ENCODE data around the gene HECTD4. TPM values are rescaled to one million over a fixed set of nuclear protein-coding genes. Genes with fewer than 3 reads are reported as not detected.
"Not testable (repeated sequence)": the region's sequence is repeated elsewhere in the genome, so short reads cannot be mapped to it uniquely, and the experiment has no call there.

The HECTD4 gene
- total RNA-seq, 1 donor, result 29.0 TPM

DNA sequence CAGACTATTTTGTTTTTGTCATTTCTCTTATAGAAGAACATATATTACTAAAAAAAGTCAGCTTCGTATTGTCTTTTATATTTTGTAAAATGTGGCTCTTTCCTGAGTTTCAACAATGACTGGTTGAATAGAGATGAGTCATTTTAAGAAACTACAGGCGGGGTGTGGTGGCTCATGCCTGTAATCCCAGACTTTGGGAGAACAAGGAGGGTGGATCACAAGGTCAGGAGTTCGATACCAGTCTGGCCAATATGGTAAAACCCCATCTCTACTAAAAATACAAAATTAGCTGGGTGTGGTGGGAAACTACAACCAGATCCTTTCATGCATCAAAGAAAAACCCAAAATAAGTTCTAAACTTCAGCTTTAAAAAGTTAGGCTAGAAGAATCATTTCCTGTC is 28.8 kb downstream of the HECTD4 start:
- Histone ChIP-seq H3K4me1 (ENCODE audit: insufficient read depth, low read length) (peaks cover 12% of the 10 kb centered on the region), H3K27ac (ENCODE audit: low read depth, low read length) (no peak overlapping the region), H2AFZ (ENCODE audit: low read length) (no peak overlapping the region), H3K4me2 (ENCODE audit: insufficient read depth, low read length) (no peak overlapping the region), H3K4me3 (ENCODE audit: insufficient read depth, low read length) (no peak overlapping the region), H3K36me3 (ENCODE audit: insufficient read depth, low read length) (no peaks in the 10 kb centered on the region), H3K9me3 (ENCODE audit: low read depth, low read length) (no peaks in the 10 kb centered on the region), H3K79me2 (ENCODE audit: insufficient read depth, low read length) (peaks cover 50% of the 10 kb centered on the region), H4K20me1 (ENCODE audit: insufficient read depth, low read length) (peaks cover 37% of the 10 kb centered on the region), H3K27me3 (ENCODE audit: insufficient read depth, low read length) (no peaks in the 10 kb centered on the region)
- TF ChIP-seq, protein P1, sequence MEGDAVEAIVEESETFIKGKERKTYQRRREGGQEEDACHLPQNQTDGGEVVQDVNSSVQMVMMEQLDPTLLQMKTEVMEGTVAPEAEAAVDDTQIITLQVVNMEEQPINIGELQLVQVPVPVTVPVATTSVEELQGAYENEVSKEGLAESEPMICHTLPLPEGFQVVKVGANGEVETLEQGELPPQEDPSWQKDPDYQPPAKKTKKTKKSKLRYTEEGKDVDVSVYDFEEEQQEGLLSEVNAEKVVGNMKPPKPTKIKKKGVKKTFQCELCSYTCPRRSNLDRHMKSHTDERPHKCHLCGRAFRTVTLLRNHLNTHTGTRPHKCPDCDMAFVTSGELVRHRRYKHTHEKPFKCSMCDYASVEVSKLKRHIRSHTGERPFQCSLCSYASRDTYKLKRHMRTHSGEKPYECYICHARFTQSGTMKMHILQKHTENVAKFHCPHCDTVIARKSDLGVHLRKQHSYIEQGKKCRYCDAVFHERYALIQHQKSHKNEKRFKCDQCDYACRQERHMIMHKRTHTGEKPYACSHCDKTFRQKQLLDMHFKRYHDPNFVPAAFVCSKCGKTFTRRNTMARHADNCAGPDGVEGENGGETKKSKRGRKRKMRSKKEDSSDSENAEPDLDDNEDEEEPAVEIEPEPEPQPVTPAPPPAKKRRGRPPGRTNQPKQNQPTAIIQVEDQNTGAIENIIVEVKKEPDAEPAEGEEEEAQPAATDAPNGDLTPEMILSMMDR (IDR thresholded peaks at IDR 0.05; ENCODE audit: extremely low read depth, low read depth, low read length), result no peak
- no peak for DNase-seq (ENCODE audit: insufficient read length, low spot score, missing footprints)

DNA sequence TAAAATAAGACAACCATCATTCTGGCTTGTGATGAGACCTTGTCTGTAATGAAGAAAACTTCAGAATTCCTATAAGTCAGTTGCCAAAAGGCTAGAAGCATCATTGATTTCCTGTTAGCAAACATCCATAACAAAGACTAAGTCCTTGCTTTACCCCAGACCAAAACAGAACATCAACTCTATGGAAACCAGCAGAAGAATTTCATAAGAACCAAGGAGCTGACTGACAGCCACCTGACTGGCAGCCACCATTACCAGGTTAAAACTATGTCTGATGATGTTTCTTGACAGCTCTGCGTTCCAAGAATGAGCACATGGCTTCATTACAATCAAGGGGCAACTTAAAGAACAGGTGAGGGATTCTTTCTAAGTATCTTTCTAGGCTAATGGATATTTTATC is 29.3 kb downstream of the HECTD4 start:
- Histone ChIP-seq H3K4me3 (ENCODE audit: insufficient read depth, low read length) (no peak overlapping the region), H3K36me3 (ENCODE audit: insufficient read depth, low read length) (no peaks in the 10 kb centered on the region), H3K27me3 (ENCODE audit: insufficient read depth, low read length) (no peaks in the 10 kb centered on the region), H4K20me1 (ENCODE audit: insufficient read depth, low read length) (peaks cover 38% of the 10 kb centered on the region), H3K27ac (ENCODE audit: low read depth, low read length) (no peak overlapping the region), H2AFZ (ENCODE audit: low read length) (no peak overlapping the region), H3K79me2 (ENCODE audit: insufficient read depth, low read length) (peaks cover 51% of the 10 kb centered on the region), H3K4me2 (ENCODE audit: insufficient read depth, low read length) (no peak overlapping the region), H3K4me1 (ENCODE audit: insufficient read depth, low read length) (peaks cover 12% of the 10 kb centered on the region), H3K9me3 (ENCODE audit: low read depth, low read length) (no peaks in the 10 kb centered on the region)
- DNase-seq (ENCODE audit: insufficient read length, low spot score, missing footprints), result no peak
- TF ChIP-seq, protein P1 (IDR thresholded peaks at IDR 0.05; ENCODE audit: extremely low read depth, low read depth, low read length), result no peak

DNA sequence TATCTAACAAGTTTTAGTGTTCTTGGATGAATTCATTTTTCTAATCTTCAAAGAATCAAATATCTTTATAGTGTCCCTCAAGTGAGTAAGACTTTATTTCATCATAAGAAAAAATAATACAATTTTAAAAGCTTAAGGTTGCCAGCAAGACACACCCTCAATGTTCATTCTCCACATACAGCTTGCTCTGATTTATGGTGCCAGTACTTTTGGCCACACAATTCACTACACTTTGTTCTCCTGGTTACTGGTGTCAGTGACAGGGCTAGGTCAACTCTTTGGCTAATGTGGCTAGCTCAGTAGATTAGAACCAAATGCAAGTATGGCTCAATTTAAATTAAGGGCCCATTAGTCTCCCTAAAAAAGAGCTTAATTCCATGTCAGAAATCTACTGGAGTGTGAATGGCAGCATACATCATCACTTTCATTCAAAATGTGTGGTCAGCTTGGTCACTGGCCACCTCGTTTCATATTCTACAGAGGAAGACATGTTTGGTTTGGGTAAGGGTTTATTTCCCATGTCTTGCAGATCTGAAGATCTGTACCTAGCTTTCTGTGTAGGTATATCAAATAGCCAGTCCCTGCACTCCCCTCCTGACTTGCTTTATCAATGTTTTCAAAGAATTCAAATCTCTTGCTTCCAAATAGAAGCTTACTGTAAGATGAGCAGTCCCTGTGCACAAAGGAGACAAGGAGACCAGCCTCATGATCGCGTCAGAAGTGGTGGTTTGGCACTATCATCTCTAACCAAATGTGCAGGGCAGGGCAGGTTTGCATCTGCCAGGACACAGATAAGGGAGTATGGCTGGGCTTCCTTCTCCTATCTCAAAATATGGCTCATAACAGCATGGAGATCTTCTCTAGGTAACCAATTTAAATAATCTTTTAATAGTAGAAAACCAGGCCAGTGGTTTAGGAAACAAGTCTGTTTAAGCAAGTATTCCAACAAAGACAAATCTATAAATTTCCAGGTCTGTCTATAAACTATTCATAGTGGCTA is 31.3 kb downstream of the HECTD4 start:
- Histone ChIP-seq H3K79me2 (ENCODE audit: insufficient read depth, low read length) (peaks cover 54% of the 10 kb centered on the region), H3K36me3 (ENCODE audit: insufficient read depth, low read length) (no peaks in the 10 kb centered on the region), H3K27ac (ENCODE audit: low read depth, low read length) (no peak overlapping the region), H3K4me2 (ENCODE audit: insufficient read depth, low read length) (no peak overlapping the region), H3K4me1 (ENCODE audit: insufficient read depth, low read length) (peaks cover 12% of the 10 kb centered on the region), H4K20me1 (ENCODE audit: insufficient read depth, low read length) (peaks cover 55% of the 10 kb centered on the region), H3K9me3 (ENCODE audit: low read depth, low read length) (no peaks in the 10 kb centered on the region), H3K4me3 (ENCODE audit: insufficient read depth, low read length) (no peak overlapping the region), H2AFZ (ENCODE audit: low read length) (no peak overlapping the region), H3K27me3 (ENCODE audit: insufficient read depth, low read length) (no peaks in the 10 kb centered on the region)
- TF ChIP-seq, protein P1 (IDR thresholded peaks at IDR 0.05; ENCODE audit: extremely low read depth, low read depth, low read length), result no peak
- no peak for DNase-seq (ENCODE audit: insufficient read length, low spot score, missing footprints)

DNA sequence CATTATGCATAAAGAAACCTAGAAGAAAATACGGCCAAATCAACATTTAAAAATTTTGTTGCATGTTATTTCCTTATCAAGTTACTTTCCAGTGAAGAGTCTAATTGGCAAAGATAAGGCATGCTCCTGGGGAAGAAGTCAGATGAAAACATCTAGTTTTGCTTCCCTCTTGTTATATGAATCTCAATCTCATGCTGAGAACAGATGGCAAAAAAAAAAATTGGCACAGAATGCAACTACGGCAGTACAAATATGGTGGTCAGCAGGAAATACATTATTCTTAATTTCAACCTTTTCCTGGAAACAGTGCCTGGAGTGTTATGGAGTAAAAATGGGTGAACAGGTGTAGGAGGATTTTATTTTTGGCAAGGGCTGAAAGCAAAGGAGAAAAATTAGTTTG is 32.8 kb downstream of the HECTD4 start:
- H3K4me1 ChIP-seq (ENCODE audit: insufficient read depth, low read length), result peaks cover 12% of the 10 kb centered on the region
- H3K27me3 ChIP-seq (ENCODE audit: insufficient read depth, low read length), result no peaks in the 10 kb centered on the region
- TF ChIP-seq, protein P1 (IDR thresholded peaks at IDR 0.05; ENCODE audit: extremely low read depth, low read depth, low read length), result no peak
- no peak overlapping the region for H3K4me2 ChIP-seq (ENCODE audit: insufficient read depth, low read length)
- no peak overlapping the region for H2AFZ ChIP-seq (ENCODE audit: low read length)
- no peak overlapping the region for H3K4me3 ChIP-seq (ENCODE audit: insufficient read depth, low read length)
- H3K9me3 ChIP-seq (ENCODE audit: low read depth, low read length), result no peaks in the 10 kb centered on the region
- peaks cover 59% of the 10 kb centered on the region for H4K20me1 ChIP-seq (ENCODE audit: insufficient read depth, low read length)
- no peak for DNase-seq (ENCODE audit: insufficient read length, low spot score, missing footprints)
- H3K79me2 ChIP-seq (ENCODE audit: insufficient read depth, low read length), result peaks cover 60% of the 10 kb centered on the region
- H3K27ac ChIP-seq (ENCODE audit: low read depth, low read length), result no peak overlapping the region
- no peaks in the 10 kb centered on the region for H3K36me3 ChIP-seq (ENCODE audit: insufficient read depth, low read length)

DNA sequence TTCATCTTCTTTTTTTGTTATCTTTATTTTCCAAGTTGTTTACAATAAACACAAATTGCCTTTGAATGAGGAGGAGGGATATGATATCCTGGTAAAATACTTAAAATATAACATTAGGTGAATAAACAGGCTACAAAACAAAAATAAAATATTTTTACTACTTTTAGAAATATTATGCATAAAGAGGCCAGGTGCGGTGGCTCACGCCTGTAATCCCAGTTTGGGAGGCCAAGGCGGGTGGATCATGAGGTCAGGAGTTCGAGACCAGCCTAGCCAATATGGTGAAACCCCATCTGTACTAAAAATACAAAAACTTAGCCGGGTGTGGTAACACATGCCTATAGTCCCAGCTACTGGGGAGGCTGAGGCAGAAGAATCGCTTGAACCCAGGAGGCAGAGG is 33.3 kb downstream of the HECTD4 start:
- not testable (repeated sequence) for H3K9me3 ChIP-seq (ENCODE audit: low read depth, low read length); DNase-seq (ENCODE audit: insufficient read length, low spot score, missing footprints); H3K4me2 ChIP-seq (ENCODE audit: insufficient read depth, low read length); H3K36me3 ChIP-seq (ENCODE audit: insufficient read depth, low read length); H2AFZ ChIP-seq (ENCODE audit: low read length); H3K4me3 ChIP-seq (ENCODE audit: insufficient read depth, low read length); H3K27ac ChIP-seq (ENCODE audit: low read depth, low read length); H3K27me3 ChIP-seq (ENCODE audit: insufficient read depth, low read length)
- peaks cover 60% of the 10 kb centered on the region for H4K20me1 ChIP-seq (ENCODE audit: insufficient read depth, low read length)
- H3K79me2 ChIP-seq (ENCODE audit: insufficient read depth, low read length), result peaks cover 60% of the 10 kb centered on the region
- H3K4me1 ChIP-seq (ENCODE audit: insufficient read depth, low read length), result peaks cover 12% of the 10 kb centered on the region
